GM20431 (cell line): ENCODE results near the gene ARHGAP23.

Source experiments
- in situ Hi-C: fragments of 300-500 bp; cut with MseI, MboI; formaldehyde crosslinking; loops from one replicate; pipeline ENCODE4 v1.15.0; 2020; ENCODE audit warnings: low sequenced_read_pairs; ENCODE audit not compliant: unreplicated experiment

Gene ARHGAP23

DNA sequence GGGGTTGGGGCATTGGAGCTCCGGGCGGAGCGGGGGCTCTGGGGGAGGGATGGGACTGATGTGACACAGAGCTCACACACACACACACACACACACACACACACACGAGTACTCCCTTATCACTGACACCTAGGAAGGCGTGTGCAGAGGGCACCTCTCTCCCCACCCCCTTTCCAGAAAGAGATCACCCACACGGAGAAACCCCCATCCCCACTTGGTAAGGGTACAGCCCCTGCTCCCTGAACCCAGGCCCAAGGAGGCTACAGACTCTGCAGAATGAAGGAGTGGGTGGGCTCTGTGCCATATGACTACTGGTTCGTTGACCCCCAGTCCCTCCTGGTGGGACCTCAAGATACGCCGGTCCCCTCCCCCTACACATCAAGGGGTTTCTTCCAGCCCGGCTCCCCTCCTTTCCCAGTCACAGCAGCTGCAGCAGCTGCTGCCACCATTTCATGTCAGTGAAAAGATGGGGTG is 8.7 kb upstream of the ARHGAP23 start:
- in situ Hi-C loops, result no loop called here

DNA sequence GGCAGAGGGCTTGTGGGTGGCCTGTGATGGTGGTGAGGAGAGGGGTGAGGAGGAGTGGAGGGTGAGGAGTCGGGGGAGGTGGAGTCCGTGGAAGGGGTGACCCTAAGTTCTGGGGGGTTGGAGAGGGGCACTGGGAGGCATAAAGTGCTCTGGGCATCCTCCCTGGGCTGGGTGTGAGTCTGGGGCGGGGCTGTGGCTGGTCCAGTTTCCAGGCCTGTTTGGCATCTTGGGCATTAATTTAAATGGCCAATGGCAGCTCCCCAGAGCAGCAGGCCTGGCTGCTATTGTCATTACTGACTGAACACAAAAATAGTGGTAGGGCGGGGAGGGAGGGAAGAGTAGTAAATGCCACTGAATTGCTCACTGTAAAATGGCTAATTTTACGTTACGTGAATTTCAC is 7.7 kb upstream of the ARHGAP23 start:
- in situ Hi-C loops, result loop anchor here (10.0 kb wide), 1 partner anchor 64 kb away; no protein-coding TSS in a partner anchor

DNA sequence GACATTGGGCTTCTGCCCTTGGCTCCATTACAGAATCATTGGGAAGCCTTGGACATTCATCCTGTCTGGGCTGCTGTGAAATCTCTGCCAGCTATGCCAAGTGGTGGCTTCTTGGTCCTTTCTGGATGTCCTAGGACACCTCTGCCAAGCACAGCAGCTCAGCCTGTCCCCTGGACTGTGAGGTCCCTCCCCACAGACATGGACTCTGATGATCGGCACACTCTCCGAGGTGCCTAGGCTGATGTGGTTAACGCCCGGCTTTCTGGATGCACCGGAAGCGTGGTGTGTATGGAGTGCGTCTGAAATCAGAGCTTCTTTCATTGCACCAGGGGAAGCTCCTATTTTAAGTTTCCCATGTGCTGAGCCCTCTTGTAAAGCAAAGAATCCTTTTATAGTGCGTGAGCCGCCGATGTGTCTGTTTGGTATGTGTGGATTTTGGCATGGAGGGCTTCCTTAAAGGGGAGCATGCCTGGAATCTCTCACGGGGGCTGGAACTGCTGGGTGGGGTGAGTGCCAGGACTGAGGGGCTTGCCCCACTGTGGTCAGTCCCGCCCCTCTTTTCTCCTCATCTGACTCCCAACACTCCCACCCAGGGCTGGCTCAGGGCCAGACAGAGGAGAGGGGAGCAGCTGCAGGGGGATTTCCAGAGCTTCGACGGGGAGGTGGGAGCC is 7.0 kb upstream of the ARHGAP23 start:
- in situ Hi-C loops, result loop anchor here (10.0 kb wide), 1 partner anchor 63 kb away; no protein-coding TSS in a partner anchor

DNA sequence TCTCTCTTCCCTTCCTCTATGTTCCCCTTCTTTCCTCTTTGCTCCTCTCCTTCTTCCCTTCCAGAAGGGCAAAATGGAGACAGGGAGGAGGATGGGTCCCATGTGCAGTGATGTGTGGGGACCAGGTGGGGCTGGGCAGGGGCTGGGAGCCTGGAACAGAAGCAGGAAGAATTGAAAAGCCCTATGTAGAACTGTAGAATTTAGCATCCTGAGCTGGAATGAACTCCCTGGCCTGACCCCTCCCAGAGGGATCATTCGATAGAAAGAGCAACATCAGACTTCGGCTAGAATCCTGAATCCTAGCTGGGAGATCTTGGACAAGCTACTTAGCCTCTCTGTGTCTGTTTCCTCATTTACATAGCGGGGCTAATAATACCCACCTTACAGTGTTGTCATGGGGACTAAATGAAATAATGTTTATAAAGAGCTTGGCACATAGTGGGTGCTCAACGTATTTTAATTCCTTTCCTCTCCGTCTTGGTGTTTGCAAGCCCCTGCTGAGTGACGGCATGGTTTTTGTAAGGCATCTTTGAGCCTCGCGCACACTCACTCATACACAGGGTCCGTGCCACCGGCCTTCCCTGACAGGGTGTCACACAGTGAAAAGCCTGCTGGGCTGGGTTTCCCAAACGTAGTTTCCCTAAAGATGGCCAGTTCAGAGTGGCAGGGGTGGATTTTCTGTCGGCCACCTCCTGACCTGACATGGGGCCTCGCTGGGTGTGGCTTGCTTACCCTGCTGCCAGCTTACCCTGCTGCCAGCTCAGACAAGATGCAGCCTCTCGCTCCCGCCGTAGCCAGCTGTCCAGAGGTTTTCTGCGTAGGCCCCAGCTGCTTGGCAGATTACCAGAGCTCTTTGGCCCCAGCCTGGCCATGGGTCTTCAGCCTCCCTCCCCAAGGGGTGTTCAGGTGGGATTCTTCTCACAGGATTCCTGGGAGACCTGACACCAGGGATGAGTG is 6.1 kb upstream of the ARHGAP23 start:
- in situ Hi-C loops, result loop anchor here (10.0 kb wide), 1 partner anchor 63 kb away; no protein-coding TSS in a partner anchor

DNA sequence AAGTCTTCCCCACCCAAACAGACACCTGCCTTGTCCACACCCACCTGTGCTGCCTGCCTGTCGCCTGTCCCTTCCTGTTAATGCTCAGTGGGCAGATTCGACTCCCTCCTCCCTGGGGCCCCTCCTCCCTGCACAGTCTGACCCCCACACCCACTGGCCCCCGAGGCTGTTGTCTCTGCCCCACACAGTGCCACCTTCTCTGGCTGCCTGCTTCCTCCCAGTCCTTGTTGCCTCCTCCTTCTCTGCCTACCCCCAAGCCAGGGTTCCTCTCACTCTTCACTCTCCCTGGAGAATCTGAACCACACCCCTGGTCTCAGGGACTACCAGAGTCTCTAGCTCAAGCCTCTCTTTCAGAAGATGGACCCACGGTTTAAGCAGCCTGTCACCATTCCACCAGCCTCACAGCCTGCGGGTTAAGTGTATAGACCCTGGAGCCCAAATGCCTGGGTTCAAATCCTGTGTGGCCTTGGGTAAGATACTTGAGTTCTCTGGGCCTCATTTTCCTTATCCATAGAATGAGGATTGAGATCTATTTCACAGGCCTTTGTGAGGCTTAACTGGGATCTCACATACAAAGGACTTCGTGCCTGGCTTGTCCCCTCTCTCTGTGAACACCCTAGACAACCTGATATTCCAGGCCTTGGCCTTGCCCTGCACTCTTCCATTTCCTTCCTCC is 3.8 kb upstream of the ARHGAP23 start:
- in situ Hi-C loops, result loop anchor here (10.0 kb wide), 1 partner anchor 60 kb away; no protein-coding TSS in a partner anchor

DNA sequence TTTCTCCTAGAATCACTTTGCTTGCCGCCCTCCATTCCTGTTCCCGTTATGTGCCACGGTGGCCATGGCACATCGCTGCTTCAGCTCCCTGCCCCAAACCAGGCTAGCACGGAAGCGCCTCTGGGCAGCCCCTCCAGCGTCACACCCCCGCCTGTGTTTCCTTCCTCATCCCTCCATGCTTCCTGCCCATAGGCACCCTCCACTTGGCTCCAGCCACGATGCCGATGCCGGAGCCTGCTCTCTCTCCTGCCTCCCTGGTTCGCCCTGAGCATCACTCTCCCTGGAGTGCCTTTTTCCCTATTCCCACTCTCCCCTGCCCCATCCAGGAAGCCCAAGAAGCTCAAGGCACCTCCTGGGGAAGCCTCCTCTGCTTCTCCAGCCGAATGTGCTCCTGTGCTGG is 3.2 kb upstream of the ARHGAP23 start:
- in situ Hi-C loops, result loop anchor here (10.0 kb wide), 1 partner anchor 60 kb away; no protein-coding TSS in a partner anchor

DNA sequence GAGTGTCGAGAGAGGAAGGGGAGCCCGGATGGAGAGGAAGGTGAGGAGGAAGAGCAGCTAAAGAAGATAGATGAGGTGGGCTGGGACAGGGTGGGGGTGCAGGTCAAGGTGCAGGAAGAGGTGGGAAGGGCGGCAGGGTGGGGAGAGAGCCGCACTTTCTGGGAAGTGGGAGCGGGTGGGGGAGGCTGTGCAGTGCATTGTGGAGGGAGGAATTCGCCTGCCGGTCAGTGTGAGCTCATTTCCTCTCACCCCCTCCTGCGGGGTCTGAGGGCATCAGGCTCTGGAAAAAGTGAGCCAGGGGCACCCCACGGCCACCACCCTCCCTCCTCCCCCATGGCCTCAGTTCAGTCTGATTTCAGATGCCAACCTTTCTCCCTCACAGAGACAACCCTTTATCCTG is 2.5 kb upstream of the ARHGAP23 start:
- in situ Hi-C loops, result loop anchor here (10.0 kb wide), 1 partner anchor 59 kb away; no protein-coding TSS in a partner anchor

DNA sequence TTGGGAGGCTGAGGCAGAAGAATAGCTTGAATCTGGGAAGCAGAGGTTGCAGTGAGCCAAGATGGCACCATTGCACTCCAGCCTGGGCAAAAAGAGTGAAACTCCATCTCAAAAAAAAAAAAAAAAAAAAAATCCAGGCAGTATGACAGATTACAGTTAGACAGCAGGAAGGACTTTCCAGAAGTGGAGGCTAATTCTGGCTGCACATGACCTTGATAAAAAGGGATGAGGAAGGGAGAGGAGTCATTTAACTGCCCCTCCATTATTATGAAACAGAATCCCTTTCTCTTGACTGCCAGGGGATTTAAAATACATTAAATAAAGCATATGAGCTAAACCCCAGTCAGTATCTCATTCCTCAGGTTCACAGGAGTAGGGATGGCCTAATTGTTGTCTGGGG is 1.8 kb upstream of the ARHGAP23 start:
- in situ Hi-C loops, result loop anchor here (10.0 kb wide), 1 partner anchor 58 kb away; no protein-coding TSS in a partner anchor

DNA sequence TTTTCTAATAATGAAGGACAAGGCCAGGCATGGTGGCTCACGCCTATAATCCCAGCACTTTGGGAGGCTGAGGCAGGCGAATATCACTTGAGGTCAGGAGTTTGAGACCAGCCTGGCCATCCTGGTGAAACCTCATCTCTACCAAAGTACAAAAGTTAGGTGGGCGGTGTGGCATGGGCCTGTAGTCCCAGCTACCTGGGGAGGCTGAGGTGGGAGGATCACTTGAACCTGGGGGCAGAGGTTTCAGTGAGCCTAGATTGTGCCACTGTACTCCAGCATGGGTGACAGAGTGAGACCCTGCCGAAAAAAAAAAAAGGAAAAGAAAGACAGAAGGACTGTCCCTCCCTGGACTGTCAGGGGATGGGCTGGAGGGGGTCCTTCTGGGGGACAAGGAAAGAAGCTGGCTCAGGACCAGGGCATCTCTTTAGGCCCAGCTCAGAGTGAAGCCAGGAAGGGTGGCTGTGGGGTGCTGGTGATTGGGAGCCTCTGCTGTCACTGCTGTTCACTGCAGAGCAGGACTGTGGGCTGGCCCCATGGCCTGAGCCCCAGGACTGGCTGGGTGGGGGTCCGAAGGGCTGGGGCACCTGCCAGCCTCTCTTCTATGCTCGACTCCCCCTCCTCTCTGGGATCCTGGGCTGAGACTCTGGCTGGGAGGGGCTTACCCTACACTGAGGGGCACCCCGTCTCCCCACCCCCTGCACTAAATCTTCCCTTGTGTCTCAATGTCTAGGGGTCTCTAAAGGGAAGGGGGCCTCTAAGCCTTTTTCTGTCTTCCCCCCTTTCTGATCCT is 909 bp upstream of the ARHGAP23 start:
- in situ Hi-C loops, result loop anchor here (10.0 kb wide), 1 partner anchor 57 kb away; no protein-coding TSS in a partner anchor

DNA sequence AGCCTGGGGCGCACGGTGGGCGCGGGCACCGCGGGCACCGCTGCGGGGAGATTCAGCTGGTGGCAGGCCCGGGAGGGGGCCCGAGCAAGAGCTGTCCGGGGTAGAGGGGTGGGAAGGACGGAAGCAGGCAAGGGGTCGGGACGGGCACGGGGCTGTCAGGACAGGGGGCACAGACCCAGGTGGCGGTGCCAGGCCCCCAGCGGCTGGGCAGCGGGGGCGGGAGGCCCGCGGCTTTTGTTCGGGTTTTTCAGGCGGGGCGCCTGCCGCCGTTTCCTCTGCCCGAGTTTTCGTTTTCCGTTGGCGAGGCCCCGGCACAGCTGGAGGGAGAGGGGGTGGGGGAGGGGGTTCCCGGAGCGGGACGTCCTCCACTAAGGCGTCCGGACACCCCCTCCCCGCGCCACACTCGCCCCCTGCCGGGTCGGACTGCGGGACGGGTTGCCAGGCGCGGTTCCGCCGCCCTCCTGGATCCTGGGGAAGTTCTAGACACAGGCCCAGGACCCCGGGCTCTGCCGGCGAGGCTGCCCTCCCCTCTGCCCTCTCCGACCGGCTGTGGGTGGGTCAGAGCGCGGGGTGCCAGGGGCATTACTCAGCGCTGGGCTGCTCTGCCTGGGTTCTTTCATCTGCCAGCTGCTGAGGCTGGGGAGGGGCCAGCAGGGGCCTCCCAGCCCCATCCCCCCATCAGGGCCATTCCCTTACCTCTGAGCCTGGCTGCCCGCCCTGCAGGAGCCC is 543 bp downstream of the ARHGAP23 start:
- in situ Hi-C loops, result loop anchor here (10.0 kb wide), 1 partner anchor 56 kb away; no protein-coding TSS in a partner anchor

DNA sequence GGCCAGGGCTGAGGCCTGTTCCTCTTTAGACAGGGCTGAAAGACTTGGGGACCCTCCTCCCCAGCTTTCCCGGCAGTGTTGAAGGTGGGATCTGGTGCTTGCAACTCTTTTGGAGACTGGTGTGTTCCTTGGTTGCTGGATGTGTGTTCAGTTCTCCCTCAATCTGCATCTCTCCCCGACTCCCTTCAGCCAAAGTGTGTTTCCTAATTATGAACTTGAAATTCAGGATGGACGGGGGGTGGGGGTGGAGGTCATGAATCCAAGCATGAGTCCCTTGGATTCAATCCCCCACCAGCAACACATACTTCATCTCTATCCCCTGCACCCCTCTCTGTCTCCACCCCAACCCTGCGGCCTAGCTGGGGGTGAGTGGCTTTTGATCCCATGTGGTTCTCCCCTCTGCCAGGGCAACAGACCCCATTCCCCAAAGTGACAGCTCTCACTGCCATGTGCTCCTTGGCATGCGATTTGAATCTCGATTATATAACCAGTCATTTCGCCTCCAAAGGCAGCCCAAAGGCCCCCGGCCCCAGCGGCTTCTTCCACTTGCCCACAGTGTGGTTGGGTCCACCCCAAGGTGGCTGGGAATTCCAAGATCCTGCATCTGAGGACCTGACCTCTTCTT is 1.3 kb downstream of the ARHGAP23 start:
- in situ Hi-C loops, result loop anchor here (10.0 kb wide), 2 partner anchors 55 to 235 kb away; no protein-coding TSS in a partner anchor

DNA sequence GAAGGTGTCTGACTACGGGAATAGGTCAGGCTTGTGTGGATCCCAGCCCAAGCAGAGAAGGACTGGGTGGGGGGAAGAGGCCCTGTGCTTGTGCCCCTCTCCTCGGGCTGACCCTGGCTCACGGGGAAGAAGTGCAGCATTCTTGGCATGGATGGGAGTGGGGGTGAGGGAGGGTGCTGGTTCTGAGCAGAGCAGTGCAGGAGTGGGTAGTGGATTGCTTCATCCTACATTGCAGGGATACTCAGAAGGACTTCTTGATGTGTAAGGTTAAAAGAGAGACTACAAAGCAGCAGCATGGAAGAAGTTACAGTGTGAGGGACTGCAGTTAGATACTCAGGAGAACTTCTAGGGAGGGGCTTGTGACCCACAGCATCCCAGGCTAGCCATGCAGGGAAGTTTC is 2.1 kb downstream of the ARHGAP23 start:
- in situ Hi-C loops, result loop anchor here (10.0 kb wide), 1 partner anchor 234 kb away; no protein-coding TSS in a partner anchor

DNA sequence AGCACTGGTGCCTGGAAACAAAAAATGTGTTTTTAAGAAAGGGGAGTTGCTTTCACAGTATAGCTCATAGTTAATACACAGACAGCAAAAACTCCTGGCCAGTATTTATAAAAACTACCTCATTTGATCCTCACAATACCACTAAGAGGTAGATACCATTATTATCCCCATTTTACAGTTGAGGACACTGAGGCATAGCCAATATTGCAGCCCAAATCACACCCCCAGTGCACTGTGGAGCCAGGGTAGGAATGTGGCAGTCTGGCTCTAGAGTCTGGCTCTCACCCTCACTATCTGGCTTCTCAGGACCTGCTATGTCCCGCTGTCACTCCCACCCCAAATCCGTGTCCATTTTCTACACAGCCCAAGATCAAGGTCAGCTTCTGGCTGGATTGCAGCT is 2.6 kb downstream of the ARHGAP23 start:
- in situ Hi-C loops, result loop anchor here (10.0 kb wide), 1 partner anchor 234 kb away; no protein-coding TSS in a partner anchor

DNA sequence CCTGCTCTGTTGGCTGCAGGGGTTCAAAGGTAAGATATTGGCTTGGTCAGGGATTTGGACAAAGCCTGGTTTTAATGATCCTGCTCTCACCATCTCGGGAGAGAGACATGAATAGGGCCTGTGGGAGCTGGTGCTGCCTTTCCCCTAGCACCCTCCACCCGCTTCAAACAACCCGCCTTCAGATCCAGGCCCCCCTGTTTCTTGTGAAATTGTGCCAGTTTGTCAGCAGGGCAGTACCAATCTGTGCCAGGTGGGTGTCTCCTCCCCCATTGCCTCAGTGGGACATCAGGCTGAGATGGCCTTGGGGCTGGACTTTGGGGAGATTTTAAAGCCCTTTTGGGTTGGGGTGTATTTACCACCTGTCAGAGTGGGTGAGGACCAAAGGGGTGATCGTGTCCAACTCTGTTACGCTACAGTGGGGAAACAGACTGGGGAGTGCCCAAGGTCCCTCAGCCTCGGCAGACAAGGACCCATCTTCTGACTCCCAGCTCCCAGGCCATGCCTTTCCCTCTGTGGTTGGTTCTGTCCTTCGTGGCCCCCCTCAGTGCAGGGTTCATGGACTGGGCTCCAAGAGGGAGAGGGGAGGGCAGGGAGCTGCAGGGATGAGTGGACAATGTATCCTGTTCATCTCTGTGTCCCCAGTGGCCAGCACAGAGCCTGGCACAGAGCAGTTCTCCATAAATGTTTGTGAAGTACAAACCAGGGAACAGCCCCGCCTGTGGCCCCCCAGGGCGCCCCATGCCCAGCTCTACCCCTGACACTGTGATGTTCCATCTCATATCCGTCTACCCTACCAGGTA is 3.3 kb downstream of the ARHGAP23 start:
- in situ Hi-C loops, result loop anchor here (10.0 kb wide), 1 partner anchor 233 kb away; no protein-coding TSS in a partner anchor

DNA sequence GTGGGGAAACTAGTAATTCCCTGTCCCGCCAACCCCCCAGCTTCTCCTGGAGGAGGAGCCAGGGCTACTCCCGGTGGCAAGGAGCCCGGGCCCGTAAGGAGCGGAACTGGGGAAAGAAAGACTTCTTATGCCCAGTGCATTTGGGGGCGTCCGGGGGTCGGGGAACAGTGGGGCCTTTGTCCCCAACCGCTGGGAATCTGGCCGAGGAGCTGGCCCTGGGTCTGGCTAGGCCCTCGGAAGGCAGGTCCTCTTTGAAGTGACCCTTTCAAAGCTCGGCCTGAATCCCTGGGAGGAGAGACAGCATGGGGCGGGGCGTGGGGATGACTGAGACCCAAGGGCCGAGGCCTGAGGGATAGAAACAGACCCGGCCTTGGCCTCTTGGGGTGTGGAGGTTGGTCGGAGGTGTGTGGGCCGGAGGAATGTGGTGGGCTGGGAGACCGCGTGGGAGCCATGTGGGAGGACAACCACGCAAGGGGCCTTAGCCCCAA is 6.0 kb downstream of the ARHGAP23 start:
- in situ Hi-C loops, result loop anchor here (10.0 kb wide), 1 partner anchor 231 kb away; no protein-coding TSS in a partner anchor

DNA sequence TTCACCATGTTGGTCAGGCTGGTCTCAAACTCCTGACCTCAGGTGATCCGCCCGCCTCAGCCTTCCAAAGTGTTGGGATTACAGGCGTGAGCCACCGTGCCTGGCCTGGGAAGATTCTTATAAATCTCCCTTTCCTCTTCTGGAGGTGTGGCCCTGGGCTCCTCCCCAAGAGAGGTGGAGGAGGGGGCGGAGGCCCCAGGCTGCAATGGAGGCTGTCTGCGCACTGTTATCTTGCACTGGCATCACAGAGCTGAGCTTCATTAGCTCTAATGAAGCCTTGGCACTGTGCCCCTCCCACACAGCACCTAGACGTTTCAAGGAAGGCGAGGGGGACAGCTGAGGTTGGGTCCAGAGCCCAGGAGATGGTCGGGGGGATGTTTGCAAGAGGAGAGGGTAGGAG is 7.5 kb downstream of the ARHGAP23 start:
- in situ Hi-C loops, result loop anchor here (10.0 kb wide), 1 partner anchor 229 kb away; no protein-coding TSS in a partner anchor

DNA sequence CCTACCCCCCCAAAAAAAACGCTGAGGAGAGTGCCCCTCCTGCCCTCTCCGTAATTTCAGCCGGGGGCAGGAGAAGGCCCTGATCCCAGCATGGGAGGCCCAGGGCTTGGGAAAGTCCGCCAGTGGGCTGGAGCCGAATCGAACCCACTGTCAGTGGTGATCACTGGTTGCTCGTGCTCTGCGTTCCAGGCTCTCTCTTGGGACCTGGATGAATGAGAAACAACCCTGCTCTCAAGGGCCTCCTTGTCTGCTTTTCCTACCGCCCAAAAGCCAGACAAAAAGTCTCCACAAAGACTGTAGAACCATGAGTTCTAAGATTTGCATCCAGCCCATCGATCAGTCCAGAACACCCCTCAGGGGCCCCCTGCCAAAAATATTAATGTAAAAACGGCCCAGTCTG is 8.1 kb downstream of the ARHGAP23 start:
- in situ Hi-C loops, result loop anchor here (10.0 kb wide), 1 partner anchor 228 kb away; no protein-coding TSS in a partner anchor
